HG03139 (cell line): ENCODE measurements around the gene RECK.
"Not testable (repeated sequence)": the region's sequence is repeated elsewhere in the genome, so short reads cannot be mapped to it uniquely, and the experiment has no call there.

Experiments used
- ATAC-seq: cut with Tn5 transposase; IDR thresholded peaks from one replicate; pipeline ENCODE4 v1.9.1; 2021; ENCODE audit not compliant: unreplicated experiment

RECK gene

DNA sequence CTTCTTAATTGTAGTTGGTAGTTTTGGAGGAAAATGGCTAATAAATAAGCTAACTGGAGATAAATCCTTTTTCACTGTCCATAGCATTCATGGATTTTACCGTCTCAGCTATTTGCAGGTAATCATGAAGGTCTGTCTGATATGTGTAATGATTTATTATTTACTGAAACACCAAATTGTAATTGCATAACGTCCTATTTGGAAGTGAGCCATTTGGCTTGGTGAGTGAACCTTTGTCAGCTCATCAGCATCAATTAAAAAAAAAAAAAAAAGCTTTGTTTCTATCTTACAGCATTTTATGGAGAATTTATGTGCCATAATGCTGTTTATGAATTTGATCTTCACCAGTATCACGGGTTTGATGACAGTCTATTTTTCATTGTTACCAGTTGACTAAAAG, 20.2 kb downstream of the RECK start:
- no peak for ATAC-seq

DNA sequence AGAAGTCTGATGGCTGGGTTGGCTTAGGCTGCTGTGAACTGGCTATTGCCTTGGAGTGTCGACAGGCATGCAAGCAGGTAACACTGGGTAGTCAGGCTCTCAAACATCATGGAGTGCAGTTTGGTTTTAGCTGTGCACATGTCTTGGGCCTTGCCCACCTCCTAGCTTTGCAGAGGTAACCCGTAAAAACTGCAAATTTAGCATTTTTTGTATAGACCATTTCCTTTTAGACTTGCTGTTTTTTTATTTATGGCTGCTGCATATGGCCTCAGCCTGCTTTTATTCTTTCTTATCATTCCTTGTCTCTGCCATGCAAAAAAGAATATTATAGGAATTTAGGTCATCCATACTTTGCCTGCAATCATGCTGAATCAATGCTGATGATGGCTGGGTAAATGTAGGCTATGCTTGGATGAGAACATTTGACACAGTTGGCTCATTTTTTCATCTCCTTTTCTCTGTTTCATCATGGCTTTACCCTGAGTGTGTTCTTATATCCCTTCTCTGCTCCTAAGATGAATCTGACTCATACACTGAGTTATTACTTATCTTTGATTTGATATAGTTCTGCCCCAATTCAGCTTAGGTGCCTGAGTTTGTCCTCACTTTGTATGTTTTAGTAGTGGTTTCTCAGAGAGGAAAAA, 27.2 kb downstream of the RECK start:
- ATAC-seq = no peak

DNA sequence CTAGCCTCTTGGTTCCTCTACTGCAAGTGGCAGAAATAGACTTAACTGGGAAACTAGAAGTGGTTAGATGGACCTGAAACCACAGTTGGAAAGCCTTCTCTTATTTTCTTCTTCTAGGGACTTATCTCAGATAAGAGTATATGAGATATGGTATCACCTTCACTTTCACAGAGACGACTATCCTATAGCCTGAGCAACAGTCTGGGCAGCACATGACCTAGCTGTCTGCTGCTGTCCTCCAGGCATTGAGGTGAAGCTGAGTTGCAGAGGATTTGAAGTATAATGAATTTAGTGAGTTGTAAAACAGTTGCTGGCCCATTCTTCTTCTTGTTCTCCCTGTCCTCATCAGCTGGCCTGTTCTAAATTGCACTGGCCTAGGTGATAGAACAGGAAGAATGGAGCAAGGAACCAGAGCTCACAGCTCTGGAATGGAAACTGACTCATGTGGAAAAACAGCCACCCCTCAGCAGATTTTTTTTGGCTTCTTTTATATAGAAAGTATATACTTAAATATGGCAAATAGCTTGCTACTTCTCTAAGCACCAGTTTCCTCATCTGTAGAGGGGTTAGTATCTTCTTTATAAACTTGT, 27.8 kb downstream of the RECK start:
- ATAC-seq = no peak

GRCh38 chr9:36074055-36074454, 37.3 kb downstream of the RECK start:
- ATAC-seq = no peak

- ATAC-seq = no peak
These were observed 38.3 kb downstream of the RECK start for GRCh38 chr9:36074870-36075532.

DNA sequence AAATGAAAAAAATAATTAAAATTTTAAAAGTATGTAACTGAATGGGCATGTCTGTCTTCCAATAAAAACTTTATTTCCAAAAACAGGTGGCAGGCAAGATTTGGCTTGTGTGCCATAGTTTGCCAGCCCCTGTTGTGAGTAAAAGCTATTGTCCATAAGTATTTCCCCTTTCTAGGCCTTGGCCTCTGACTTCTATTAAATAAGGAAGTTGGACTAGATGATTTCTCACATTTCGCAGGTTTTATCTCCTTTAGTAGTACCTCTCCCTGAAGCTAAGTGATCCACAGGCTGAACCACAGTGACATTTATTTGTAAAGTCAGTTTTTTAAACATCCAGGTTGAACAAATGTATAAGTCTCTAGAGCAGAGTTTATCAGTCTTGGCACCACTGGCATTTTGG, 41.3 kb downstream of the RECK start:
- no peak for ATAC-seq

- no peak for ATAC-seq
These were observed 43.8 kb downstream of the RECK start for GRCh38 chr9:36080519-36080918.

- no peak for ATAC-seq
These were observed 46.2 kb downstream of the RECK start for GRCh38 chr9:36082931-36083330.

DNA sequence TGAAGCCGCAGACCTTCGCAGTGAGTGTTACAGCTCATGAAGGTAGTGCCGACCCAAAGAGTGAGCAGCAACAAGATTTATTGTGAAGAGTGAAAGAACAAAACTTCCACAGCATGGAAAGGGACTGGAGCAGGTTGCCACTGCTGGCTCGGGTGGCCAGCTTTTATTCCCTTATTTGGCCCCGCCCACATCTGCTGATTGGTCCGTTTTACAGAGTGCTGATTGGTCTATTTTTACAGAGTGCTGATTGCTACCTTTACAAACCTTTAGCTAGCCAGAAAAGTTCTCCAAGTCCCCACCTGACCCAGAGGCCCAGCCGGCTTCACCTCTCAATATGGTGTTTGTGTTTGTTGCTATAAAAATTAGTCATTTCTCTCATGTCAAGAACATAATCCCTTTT, 49.7 kb downstream of the RECK start:
- no peak for ATAC-seq

- not testable (repeated sequence) for ATAC-seq
These were observed 50.3 kb downstream of the RECK start for GRCh38 chr9:36087054-36087453.

DNA sequence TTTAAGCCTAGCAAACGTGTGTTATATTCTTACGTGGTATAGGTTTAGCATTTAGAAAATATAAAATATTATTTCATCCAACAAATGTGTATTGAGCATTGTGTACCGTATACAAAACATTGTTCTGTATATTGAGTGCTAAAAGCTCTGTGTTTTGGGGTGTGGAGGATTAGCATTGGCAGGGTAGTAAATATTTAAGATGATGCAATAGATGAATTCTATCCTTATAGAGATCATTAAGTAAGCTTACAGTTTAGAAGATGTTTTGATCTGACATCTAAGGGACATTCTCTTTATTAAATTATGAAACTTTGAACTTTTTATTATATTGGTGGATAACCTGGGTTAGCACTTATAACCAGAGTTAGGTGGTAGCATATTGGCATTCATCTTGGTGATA, 51.3 kb downstream of the RECK start:
- ATAC-seq = no peak

- ATAC-seq = no peak
These were observed 54.6 kb downstream of the RECK start for GRCh38 chr9:36091026-36091953.

GRCh38 chr9:36092014-36092413, 55.3 kb downstream of the RECK start:
- ATAC-seq = no peak

DNA sequence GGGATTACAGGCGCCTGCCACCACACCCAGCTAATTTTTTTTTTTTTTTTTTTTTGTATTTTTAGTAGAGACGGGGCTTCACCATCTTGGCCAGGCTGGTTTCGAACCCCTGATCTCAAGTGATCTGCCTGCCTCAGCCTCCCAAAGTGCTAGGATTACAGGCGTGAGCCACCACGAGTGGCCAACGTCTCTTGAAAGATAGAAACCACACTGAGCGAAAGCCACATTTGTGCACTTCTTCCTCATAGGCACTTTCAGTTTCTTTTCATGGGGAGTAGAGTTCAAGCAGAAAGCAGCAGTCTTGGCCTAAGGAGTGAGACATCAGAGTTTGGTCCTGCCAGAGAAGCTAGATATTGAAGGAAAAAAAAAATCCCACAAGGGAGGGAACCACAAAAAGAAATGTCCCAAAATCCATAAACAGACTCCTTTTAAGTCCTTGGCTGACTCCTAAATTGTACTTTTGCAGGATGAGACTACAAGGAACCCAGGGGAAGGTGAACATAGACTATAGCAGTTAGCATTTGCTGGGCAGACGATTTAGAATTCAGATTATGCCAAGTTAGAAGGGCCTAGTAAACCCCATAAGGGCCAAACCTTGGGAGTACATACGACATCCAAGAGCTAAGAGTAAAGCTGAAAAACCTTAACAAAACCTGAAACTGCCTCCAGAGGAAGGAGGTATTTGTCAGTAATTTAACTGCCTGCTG, 55.9 kb downstream of the RECK start:
- no peak for ATAC-seq

DNA sequence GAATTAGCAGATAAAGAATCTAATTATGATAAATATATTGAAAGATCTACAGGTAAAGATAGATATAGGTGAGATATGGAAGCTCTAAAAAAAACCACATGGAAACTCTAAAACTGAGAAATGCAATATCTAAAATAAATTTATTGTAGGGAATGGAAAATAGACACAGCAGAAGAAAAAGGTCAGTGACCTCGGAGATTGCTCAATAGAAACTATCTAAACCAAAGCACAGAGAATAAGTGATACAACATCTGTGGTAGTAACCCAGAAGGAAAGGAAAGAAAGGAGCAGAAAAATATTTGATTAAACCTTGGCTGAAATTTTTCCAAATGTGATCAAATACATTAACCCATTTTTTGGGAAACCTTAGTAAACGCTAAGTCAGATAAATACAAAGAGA, 56.7 kb downstream of the RECK start:
- no peak for ATAC-seq

DNA sequence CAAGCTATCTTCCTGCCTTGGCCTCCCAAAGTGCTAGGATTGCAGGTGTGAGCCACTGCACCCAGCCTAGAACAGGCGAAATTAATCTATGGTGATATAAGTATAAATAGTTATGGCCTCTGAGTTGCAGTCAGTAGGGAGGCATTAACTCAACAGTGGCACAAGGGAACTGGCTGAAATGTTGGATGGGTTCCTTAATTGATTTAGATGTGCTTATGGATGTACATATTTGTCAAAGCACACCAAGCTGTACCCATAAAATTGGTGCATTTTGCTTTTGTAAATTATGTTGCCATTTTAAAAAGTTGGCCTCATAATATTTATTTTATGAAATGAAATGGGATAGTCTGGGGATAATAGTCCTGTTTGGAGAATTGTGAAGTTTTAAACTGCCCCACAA, 63.0 kb downstream of the RECK start:
- ATAC-seq = no peak

DNA sequence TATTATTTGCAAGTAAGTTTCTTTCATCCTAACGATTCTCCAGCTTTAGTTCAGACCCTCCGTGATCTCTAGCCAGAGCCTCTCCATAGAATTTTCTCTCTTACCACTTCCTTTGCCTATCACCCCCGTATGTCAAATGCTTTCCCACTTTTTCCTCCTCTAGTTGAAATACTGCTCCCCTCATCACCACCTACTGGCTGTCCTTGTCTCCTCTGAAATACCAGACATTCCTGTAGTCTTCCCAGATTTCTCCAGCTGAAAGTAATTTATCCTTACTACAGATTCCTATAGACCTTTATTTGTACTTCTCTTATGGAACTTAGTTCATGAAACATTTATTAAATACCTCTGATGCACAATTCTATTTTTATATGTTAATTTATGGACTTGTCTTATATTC, 63.8 kb downstream of the RECK start:
- no peak for ATAC-seq

GRCh38 chr9:36101916-36102741, 65.4 kb downstream of the RECK start:
- no peak for ATAC-seq

DNA sequence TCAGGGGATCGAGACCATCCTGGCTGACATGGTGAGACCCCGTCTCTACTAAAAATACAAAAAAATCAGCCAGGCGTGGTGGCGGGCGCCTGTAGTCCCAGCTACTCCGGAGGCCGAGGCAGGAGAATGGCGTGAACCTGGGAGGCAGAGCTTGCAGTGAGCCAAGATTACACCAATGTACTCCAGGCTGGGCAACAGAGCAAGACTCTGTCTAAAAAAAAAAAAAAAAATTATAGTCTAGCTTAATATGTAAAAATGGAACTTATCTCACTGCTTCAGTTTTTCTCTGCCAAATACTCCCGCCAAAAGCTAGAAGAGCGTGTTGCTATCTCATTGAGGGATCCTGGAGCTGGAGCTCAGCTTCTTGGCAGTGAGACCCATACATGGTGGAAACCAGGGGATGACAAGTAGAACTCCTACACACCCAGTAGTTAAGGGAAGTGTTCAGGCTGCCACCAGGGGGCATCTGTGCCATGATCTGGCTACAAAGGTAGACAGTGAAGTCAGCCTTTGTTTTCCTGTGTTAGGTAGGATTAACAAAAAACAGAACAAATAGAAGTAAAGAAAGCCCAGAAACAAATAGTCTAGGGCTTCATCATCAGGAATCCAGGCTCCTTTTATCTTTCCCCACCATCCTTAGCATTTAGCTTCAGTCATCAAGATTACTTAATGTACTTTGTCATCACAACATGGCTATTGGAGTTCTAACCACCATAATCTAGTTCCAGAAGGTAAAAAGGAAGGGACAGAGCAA, 66.2 kb downstream of the RECK start:
- no peak for ATAC-seq
